LoVo (cell line): Measurements from ENCODE around the gene CNTN5.

Experiments used
- DNase-seq: peaks from one replicate; pipeline ENCODE4 v3.0.0-alpha.2; 2016; ENCODE audit warnings: low spot score

Gene CNTN5

GRCh38 chr11:99631618-99632017 is 610.9 kb downstream of the CNTN5 start:
- no peak for DNase-seq

GRCh38 chr11:99632969-99633368 is 612.2 kb downstream of the CNTN5 start:
- no peak for DNase-seq

- no peak for DNase-seq
Observed at GRCh38 chr11:99634581-99634980, 613.8 kb downstream of the CNTN5 start.

- DNase-seq = no peak
Observed at GRCh38 chr11:99638073-99638553, 617.4 kb downstream of the CNTN5 start.

GRCh38 chr11:99640671-99641070 is 619.9 kb downstream of the CNTN5 start:
- no peak for DNase-seq

GRCh38 chr11:99645934-99646333 is 625.2 kb downstream of the CNTN5 start:
- DNase-seq = no peak

- no peak for DNase-seq
Observed at GRCh38 chr11:99670067-99670676, 649.4 kb downstream of the CNTN5 start.

GRCh38 chr11:99671808-99672409 is 651.2 kb downstream of the CNTN5 start:
- no peak for DNase-seq

GRCh38 chr11:99676292-99676691 is 655.5 kb downstream of the CNTN5 start:
- DNase-seq = no peak

GRCh38 chr11:99682171-99682570 is 661.4 kb downstream of the CNTN5 start:
- DNase-seq = no peak

GRCh38 chr11:99682646-99683045 is 661.9 kb downstream of the CNTN5 start:
- no peak for DNase-seq

GRCh38 chr11:99683933-99684332 is 663.2 kb downstream of the CNTN5 start:
- no peak for DNase-seq

GRCh38 chr11:99686838-99687237 is 666.1 kb downstream of the CNTN5 start:
- DNase-seq = no peak

GRCh38 chr11:99687320-99687719 is 666.6 kb downstream of the CNTN5 start:
- DNase-seq = no peak

- DNase-seq = peak; percentile 47
Observed at GRCh38 chr11:99693941-99694492, 673.3 kb downstream of the CNTN5 start.

GRCh38 chr11:99695106-99695505 is 674.4 kb downstream of the CNTN5 start:
- no peak for DNase-seq

GRCh38 chr11:99706848-99707247 is 686.1 kb downstream of the CNTN5 start:
- DNase-seq = no peak

GRCh38 chr11:99708928-99709672 is 688.4 kb downstream of the CNTN5 start:
- no peak for DNase-seq

- DNase-seq = no peak
Observed at GRCh38 chr11:99716302-99716701, 695.6 kb downstream of the CNTN5 start.

- no peak for DNase-seq
Observed at GRCh38 chr11:99718291-99718690, 697.5 kb downstream of the CNTN5 start.

- peak; percentile 16 for DNase-seq
Observed at GRCh38 chr11:99739464-99740089, 718.8 kb downstream of the CNTN5 start.

- no peak for DNase-seq
Observed at GRCh38 chr11:99742501-99742900, 721.8 kb downstream of the CNTN5 start.
